GM12878 (cell line): Measurements from ENCODE around the gene PPHLN1. TPM values are rescaled to one million over a fixed set of nuclear protein-coding genes. Genes with fewer than 3 reads are reported as not detected.

Experiments used
- CREM ChIP-seq: IDR thresholded peaks from 2 replicates; pipeline ENCODE4 v1.6.1; 2014; ENCODE audit warnings: antibody characterized with exemption, low read depth
- DPF2 ChIP-seq: fragments of 450-650 bp; IDR thresholded peaks from 2 replicates; pipeline ENCODE4 v1.6.1; 2017; ENCODE audit warnings: mild to moderate bottlenecking
- KDM1A ChIP-seq: fragments of 200-600 bp; sonication (generic); IDR thresholded peaks from 2 replicates; pipeline ENCODE4 v1.6.1; 2016; ENCODE audit warnings: borderline replicate concordance
- MAX ChIP-seq: IDR thresholded peaks from 2 replicates; pipeline ENCODE4 v1.6.1; 2012; ENCODE audit warnings: low read depth, low read length, improper control_type of control experiment
- MTA2 ChIP-seq: fragments of 450-650 bp; IDR thresholded peaks from 2 replicates; pipeline ENCODE4 v1.6.1; 2016; ENCODE audit warnings: low read depth, mild to moderate bottlenecking, moderate library complexity
- MXI1 ChIP-seq: fragments of 150-350 bp; IDR thresholded peaks from 2 replicates; pipeline ENCODE4 v1.6.1; 2011; ENCODE audit warnings: low read depth, mild to moderate bottlenecking, inconsistent platforms, low read length, improper control_type of control experiment
- NR2F1 ChIP-seq: fragments of 450-650 bp; conservative IDR thresholded peaks from 2 replicates; pipeline ENCODE4 v1.6.1; 2017; ENCODE audit warnings: mild to moderate bottlenecking
- PRDM15 ChIP-seq: fragments of 450-650 bp; formaldehyde crosslinking; IDR thresholded peaks from 2 replicates; pipeline ENCODE4 v1.4.0; 2020; ENCODE audit warnings: mild to moderate bottlenecking, moderate library complexity
- RCOR1 ChIP-seq: conservative IDR thresholded peaks from 2 replicates; pipeline ENCODE4 v1.6.1; 2012; ENCODE audit warnings: low read depth, low read length, improper control_type of control experiment
- RFX5 ChIP-seq: IDR thresholded peaks from 2 replicates; pipeline ENCODE4 v1.6.1; 2011; ENCODE audit warnings: low read depth, low read length, improper control_type of control experiment
- SMARCA5 ChIP-seq: fragments of 450-650 bp; IDR thresholded peaks from 2 replicates; pipeline ENCODE4 v1.6.1; 2017; ENCODE audit warnings: mild to moderate bottlenecking
- SPI1 ChIP-seq: IDR thresholded peaks from 2 replicates; pipeline ENCODE4 v1.6.1; 2011; ENCODE audit warnings: low read depth, mild to moderate bottlenecking, low read length, moderate library complexity, borderline replicate concordance; ENCODE audit not compliant: insufficient read depth
- TCF7 ChIP-seq: IDR thresholded peaks from 2 replicates; pipeline ENCODE4 v1.6.1; 2014; ENCODE audit warnings: antibody characterized with exemption, borderline replicate concordance
- polyA plus RNA-seq, 11 experiments: library from polyadenylated mRNA; depleted of rRNA in 4 of 11; unstranded in 6 of 11; stranded (reverse) in 5 of 11; fragments of >200 nt; fragmentation: Nextera tagmentation in 4 of 11; fragmentation: Illumina TruSeq in 1 of 11; extraction: Ambion mirVana in 4 of 11; extraction: Trizol in 1 of 11; gene quantifications; 1 replicate in 1 of 11; 2 replicates in 10 of 11; pipeline versions ENCODE4 v1.2.1 to v1.2.3, GENCODE V29; 2011 to 2016; ENCODE audit warnings: inconsistent platforms in 2 of 11, missing spikeins in 2 of 11, low read depth in 1 of 11
- total RNA-seq, 4 experiments: library from RNA; depleted of rRNA in 3 of 4; stranded (reverse); fragments of >200 nt in 3 of 4; fragmentation: Illumina TruSeq in 1 of 4; extraction: Trizol in 1 of 4; gene quantifications; 2 replicates each; pipeline versions ENCODE4 v1.2.1 to v1.2.3, GENCODE V29; 2013 to 2021

PPHLN1 gene
- total and polyA plus RNA-seq, 10 of the 15 experiments (the other 5 are each of a cell fraction or from before 2014, with no cell fraction given): 73.6 to 117 (median 92.1) TPM

DNA sequence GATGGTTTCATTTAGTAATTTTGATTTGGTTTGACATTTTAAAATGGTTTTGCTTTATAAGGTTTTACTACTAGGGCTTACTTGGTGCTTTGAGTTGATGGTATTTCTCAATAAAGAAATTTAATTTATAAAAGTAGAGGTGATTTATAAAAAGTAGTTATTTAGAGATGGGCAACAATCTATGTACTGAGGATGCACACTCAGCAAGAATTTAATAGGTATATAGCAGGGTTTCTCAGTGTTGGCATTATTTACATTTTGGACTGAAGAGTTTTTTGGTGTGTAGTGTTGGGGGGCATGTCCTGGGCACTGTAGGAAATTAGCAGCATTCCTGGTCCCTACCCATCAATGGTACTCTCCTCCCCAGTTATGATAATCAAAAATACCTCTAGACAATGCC, 47.7 kb downstream of the PPHLN1 start (continued):
- TF ChIP-seq PRDM15 (CRISPR knock-in tag) (no peak), RCOR1 (no peak), MTA2 (no peak), CREM (no peak), SPI1 (no peak), DPF2 (no peak), KDM1A (no peak), SMARCA5 (no peak), NR2F1 (no peak), TCF7 (no peak), RFX5 (no peak), MXI1 (no peak), MAX (no peak)
